DMS114 treated with DMSO at 0.1 percent for 48 hours (cell line): Measurements from ENCODE around the gene PDZD2.

Experiments
- DNase-seq: peaks from one replicate; lab custom pipeline; 2025; ENCODE audit not compliant: unreplicated experiment; lab: John Stamatoyannopoulos, UW

The PDZD2 gene

GRCh38 chr5:31913808-31914207 is 274.9 kb downstream of the PDZD2 start:
- DNase-seq: no peak

- DNase-seq: no peak
These were observed 277.4 kb downstream of the PDZD2 start for GRCh38 chr5:31916327-31916726.

GRCh38 chr5:31918739-31919138 is 279.8 kb downstream of the PDZD2 start:
- no peak for DNase-seq

GRCh38 chr5:31921852-31922305 is 282.9 kb downstream of the PDZD2 start:
- DNase-seq: no peak

- no peak for DNase-seq
These were observed 285.1 kb downstream of the PDZD2 start for GRCh38 chr5:31924005-31924404.

- no peak for DNase-seq
These were observed 292.9 kb downstream of the PDZD2 start for GRCh38 chr5:31931874-31932273.

- no peak for DNase-seq
These were observed 295.2 kb downstream of the PDZD2 start for GRCh38 chr5:31934156-31934555.

- DNase-seq: no peak
These were observed 296.8 kb downstream of the PDZD2 start for GRCh38 chr5:31935496-31936369.

GRCh38 chr5:31936683-31937082 is 297.8 kb downstream of the PDZD2 start:
- DNase-seq: no peak

GRCh38 chr5:31937226-31937625 is 298.3 kb downstream of the PDZD2 start:
- DNase-seq: no peak

GRCh38 chr5:31937703-31938102 is 298.8 kb downstream of the PDZD2 start:
- DNase-seq: no peak

GRCh38 chr5:31939151-31939550 is 300.2 kb downstream of the PDZD2 start:
- DNase-seq: no peak

GRCh38 chr5:31941151-31941755 is 302.3 kb downstream of the PDZD2 start:
- no peak for DNase-seq

GRCh38 chr5:31942546-31942945 is 303.6 kb downstream of the PDZD2 start:
- no peak for DNase-seq

GRCh38 chr5:31944684-31945445 is 305.9 kb downstream of the PDZD2 start:
- no peak for DNase-seq

GRCh38 chr5:31948006-31948405 is 309.1 kb downstream of the PDZD2 start:
- DNase-seq: no peak

- DNase-seq: no peak
These were observed 313.1 kb downstream of the PDZD2 start for GRCh38 chr5:31952067-31952466.

- DNase-seq: no peak
These were observed 315.2 kb downstream of the PDZD2 start for GRCh38 chr5:31954091-31954490.

- no peak for DNase-seq
These were observed 318.2 kb downstream of the PDZD2 start for GRCh38 chr5:31957151-31957550.

GRCh38 chr5:31962351-31962751 is 323.4 kb downstream of the PDZD2 start:
- no peak for DNase-seq

- no peak for DNase-seq
These were observed 324.0 kb downstream of the PDZD2 start for GRCh38 chr5:31962871-31963307.
